K562 (cell line): ENCODE data around the gene PDE11A. TPM values are rescaled to one million over a fixed set of nuclear protein-coding genes. Genes with fewer than 3 reads are reported as not detected.

ENCODE experiments used
- CEBPB ChIP-seq: fragments of 450-650 bp; IDR thresholded peaks from 2 replicates; pipeline ENCODE4 v1.6.1; 2016; ENCODE audit warnings: missing genetic modification characterization, missing compliant biosample characterization
- COPS2 ChIP-seq: fragments of 450-650 bp; conservative IDR thresholded peaks from 2 replicates; pipeline ENCODE4 v1.6.1; 2016; ENCODE audit warnings: mild to moderate bottlenecking, moderate library complexity
- ELF1 ChIP-seq: fragments of 200-800 bp; sonication (Bioruptor generic); IDR thresholded peaks from 2 replicates; pipeline ENCODE4 v1.6.1; 2016; ENCODE audit warnings: missing genetic modification characterization, missing compliant biosample characterization
- KDM1A ChIP-seq, 2 experiments: fragments of 450-650 bp; IDR thresholded peaks; 2 replicates each; pipeline ENCODE4 v1.6.1; 2016; ENCODE audit warnings: mild to moderate bottlenecking in 2 of 2
- MAFK ChIP-seq: IDR thresholded peaks from 2 replicates; pipeline ENCODE4 v1.6.1; 2011; ENCODE audit warnings: low read length, improper control_type of control experiment
- MAZ ChIP-seq, 2 experiments: fragments of 450-650 bp in 1 of 2; sonication (generic) in 1 of 2; formaldehyde crosslinking; IDR thresholded peaks in 1 of 2; conservative IDR thresholded peaks in 1 of 2; 2 replicates each; pipeline versions ENCODE4 v1.4.0 to v1.5.0; 2020; ENCODE audit warnings: mild to moderate bottlenecking in 1 of 2, missing genetic modification reagents in 1 of 2
- MTA2 ChIP-seq: fragments of 450-650 bp; IDR thresholded peaks from 2 replicates; pipeline ENCODE4 v1.6.1; 2016; ENCODE audit warnings: low read depth
- NFIC ChIP-seq: fragments of 450-650 bp; IDR thresholded peaks from 2 replicates; pipeline ENCODE4 v1.6.1; 2017; ENCODE audit warnings: mild to moderate bottlenecking, inconsistent platforms
- NRF1 ChIP-seq, 2 experiments: fragments of 450-650 bp; IDR thresholded peaks in 1 of 2; conservative IDR thresholded peaks in 1 of 2; 2 replicates each; pipeline ENCODE4 v1.6.1; 2014; ENCODE audit warnings: mild to moderate bottlenecking in 2 of 2
- PHF21A ChIP-seq: fragments of 450-650 bp; IDR thresholded peaks from 2 replicates; pipeline ENCODE4 v1.6.1; 2017; ENCODE audit warnings: low read depth, borderline replicate concordance
- PHTF2 ChIP-seq: fragments of 250-450 bp; sonication (Bioruptor Pico); IDR thresholded peaks from 2 replicates; pipeline ENCODE4 v1.5.0; 2021; ENCODE audit warnings: mild to moderate bottlenecking
- SOX6 ChIP-seq: fragments of 450-650 bp; IDR thresholded peaks from 2 replicates; pipeline ENCODE4 v1.6.1; 2014; ENCODE audit warnings: mild to moderate bottlenecking
- TCF3 ChIP-seq: sonication (generic); formaldehyde crosslinking; IDR thresholded peaks from 2 replicates; pipeline ENCODE4 v1.4.0; 2020; ENCODE audit warnings: mild to moderate bottlenecking, missing genetic modification reagents
- THAP12 ChIP-seq: fragments of 250-450 bp; sonication (Bioruptor Pico); IDR thresholded peaks from 2 replicates; pipeline ENCODE4 v1.9.0; 2021; ENCODE audit warnings: mild to moderate bottlenecking, inconsistent platforms
- ZNF318 ChIP-seq, 2 experiments: fragments of 450-650 bp; IDR thresholded peaks; 2 replicates each; pipeline ENCODE4 v1.6.1; 2016; ENCODE audit warnings: mild to moderate bottlenecking in 2 of 2, borderline replicate concordance in 1 of 2, low read depth in 1 of 2, moderate library complexity in 1 of 2
- polyA plus RNA-seq, 8 experiments: library from polyadenylated mRNA; depleted of rRNA in 4 of 8; stranded (reverse) in 5 of 8; unstranded in 3 of 8; fragments of >200 nt; fragmentation: Nextera tagmentation in 2 of 8; fragmentation: Illumina TruSeq in 1 of 8; extraction: Ambion mirVana in 2 of 8; extraction: Trizol in 1 of 8; gene quantifications; 2 replicates each; pipeline versions ENCODE4 v1.2.1 to v1.2.3, GENCODE V29; 2011 to 2014; ENCODE audit warnings: inconsistent platforms in 1 of 8, missing spikeins in 1 of 8
- total RNA-seq, 7 experiments: library from RNA; depleted of rRNA in 6 of 7; stranded (reverse); fragments of >200 nt in 6 of 7; fragmentation: Illumina TruSeq in 2 of 7; extraction: Trizol in 2 of 7; gene quantifications; 2 replicates each; pipeline versions ENCODE4 v1.2.1 to v1.2.3, GENCODE V29; 2011 to 2021; ENCODE audit warnings: low replicate concordance in 1 of 7

The PDE11A gene
- total and polyA plus RNA-seq, 9 of the 15 experiments (the other 6 are each of a cell fraction or from before 2014, with no cell fraction given), result 3.2 to 22.1 (median 5.7) TPM

GRCh38 chr2:178074123-178075005 lies 1.8 kb upstream of the PDE11A start (continued):
- TF ChIP-seq ZNF318 (IDR thresholded peaks at IDR 0.05; ENCODE audit: borderline replicate concordance in 1 of 2, low read depth in 1 of 2), result 0 out of 4 replicates have a peak, but pooled peaks of 1 of the 2 experiments have one; percentile 1
- peak; percentile 69 for TF ChIP-seq SOX6
- no peak for TF ChIP-seq COPS2
- TF ChIP-seq NFIC, result peak; percentile 48
- TF ChIP-seq MTA2, result peak; percentile 71
- no peak for TF ChIP-seq MAFK
- no peak for TF ChIP-seq PHF21A
- no peak for TF ChIP-seq NRF1 (conservative IDR thresholded peaks at IDR 0.05 in 1 of 2, IDR thresholded peaks at IDR 0.05 in 1 of 2)
- 0 out of 4 replicates have a peak, but pooled peaks of 1 of the 2 experiments have one; percentile 45 for TF ChIP-seq MAZ (CRISPR knock-in tag; conservative IDR thresholded peaks at IDR 0.05 in 1 of 2, IDR thresholded peaks at IDR 0.05 in 1 of 2)
- no peak for TF ChIP-seq THAP12 (CRISPR knock-in tag)
- TF ChIP-seq CEBPB (tag), result peak; percentile 79
- TF ChIP-seq PHTF2, result no peak
- peak in 1 of 2 experiments; percentile 30; a peak in 2 of 4 replicates for TF ChIP-seq KDM1A (IDR thresholded peaks at IDR 0.05)
- TF ChIP-seq ELF1 (tag), result 0 out of 2 replicates have a peak, but pooled peaks have one; percentile 21
- peak; percentile 78 for TF ChIP-seq TCF3 (CRISPR knock-in tag)
